ENCODE results near the gene MVP.
"Not testable (repeated sequence)": the region's sequence is repeated elsewhere in the genome, so short reads cannot be mapped to it uniquely, and the experiment has no call there.

Gene MVP

GRCh38 chr16:29883987-29884386 lies 63.7 kb downstream of the MVP start:
- H3K4me3 ChIP-seq (replicated peaks in 1 of 2; ENCODE audit: low read depth in 2 of 2, low read length in 2 of 2): no peak overlapping the region
- DNase-seq (ENCODE audit: low read depth in 2 of 2): no peak
- TF ChIP-seq, protein P1, sequence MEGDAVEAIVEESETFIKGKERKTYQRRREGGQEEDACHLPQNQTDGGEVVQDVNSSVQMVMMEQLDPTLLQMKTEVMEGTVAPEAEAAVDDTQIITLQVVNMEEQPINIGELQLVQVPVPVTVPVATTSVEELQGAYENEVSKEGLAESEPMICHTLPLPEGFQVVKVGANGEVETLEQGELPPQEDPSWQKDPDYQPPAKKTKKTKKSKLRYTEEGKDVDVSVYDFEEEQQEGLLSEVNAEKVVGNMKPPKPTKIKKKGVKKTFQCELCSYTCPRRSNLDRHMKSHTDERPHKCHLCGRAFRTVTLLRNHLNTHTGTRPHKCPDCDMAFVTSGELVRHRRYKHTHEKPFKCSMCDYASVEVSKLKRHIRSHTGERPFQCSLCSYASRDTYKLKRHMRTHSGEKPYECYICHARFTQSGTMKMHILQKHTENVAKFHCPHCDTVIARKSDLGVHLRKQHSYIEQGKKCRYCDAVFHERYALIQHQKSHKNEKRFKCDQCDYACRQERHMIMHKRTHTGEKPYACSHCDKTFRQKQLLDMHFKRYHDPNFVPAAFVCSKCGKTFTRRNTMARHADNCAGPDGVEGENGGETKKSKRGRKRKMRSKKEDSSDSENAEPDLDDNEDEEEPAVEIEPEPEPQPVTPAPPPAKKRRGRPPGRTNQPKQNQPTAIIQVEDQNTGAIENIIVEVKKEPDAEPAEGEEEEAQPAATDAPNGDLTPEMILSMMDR (IDR thresholded peaks at IDR 0.05; ENCODE audit: low read depth, low read length): no peak

DNA sequence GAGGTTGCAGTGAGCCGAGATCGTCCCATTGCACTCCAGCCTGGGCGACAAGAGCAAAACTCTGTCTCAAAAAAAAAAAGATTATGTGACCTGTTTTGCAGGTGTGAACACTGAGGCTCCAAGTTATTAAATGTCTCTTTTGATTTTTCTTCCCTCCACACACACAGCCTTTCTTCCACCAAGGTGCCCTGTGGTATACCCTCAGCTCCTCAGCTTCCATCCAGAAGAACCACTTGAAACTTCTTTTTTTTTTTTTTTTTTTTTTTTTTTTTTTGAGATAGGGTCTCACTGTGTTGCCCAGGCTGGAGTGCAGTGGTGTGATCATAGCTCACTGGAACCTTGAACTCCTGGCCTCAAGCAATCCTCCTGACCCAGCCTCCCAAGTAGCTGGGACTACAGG lies 69.1 kb downstream of the MVP start:
- not testable (repeated sequence) for DNase-seq (ENCODE audit: low read depth in 2 of 2); H3K4me3 ChIP-seq (replicated peaks in 1 of 2; ENCODE audit: low read depth in 2 of 2, low read length in 2 of 2)

DNA sequence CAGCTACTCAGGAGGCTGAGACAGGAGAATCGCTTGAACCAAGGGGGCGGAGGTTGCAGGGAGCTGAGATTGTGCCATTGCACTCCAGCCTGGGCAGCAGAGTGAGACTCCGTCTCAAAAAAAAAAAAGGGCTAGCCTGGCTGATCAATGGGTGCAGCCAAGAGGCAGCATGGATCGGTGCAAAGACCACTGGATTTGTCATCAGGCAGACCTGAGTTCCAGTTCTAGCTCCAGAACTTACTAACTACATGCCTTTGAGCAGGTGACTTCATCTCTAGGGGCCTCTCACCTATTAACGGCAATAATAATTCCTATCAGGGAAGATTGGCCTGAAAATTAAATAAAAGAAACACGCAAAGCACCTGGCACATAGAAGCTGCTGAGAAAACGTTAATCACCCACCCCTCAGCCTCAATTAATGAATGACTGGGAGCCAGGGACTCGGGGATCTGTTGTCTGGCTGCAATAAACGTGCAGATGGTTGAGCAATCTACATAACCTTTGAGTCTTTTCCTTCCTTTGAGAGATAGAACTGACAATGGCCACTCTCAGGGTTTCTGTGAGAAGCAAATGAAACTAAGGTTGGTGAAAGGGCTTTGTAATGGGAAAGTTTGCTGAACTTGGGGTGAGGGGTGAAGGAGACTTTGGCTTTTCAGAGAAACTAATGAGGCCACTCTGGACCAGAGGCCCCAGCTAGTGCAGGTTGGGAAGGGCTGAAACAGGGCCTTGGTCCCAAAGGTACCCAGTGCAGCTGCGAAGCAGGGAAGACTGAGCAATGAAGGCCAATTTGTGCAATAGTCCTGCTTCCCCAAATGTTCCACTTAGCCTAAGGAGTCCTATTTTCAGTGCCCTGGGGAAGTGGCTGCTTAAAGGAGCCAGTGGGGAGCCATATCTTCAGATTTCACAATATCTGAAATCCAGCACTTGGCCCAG lies 71.5 kb downstream of the MVP start:
- H3K4me3 ChIP-seq (replicated peaks in 1 of 2; ENCODE audit: low read depth in 2 of 2, low read length in 2 of 2): no peak overlapping the region
- DNase-seq (ENCODE audit: low read depth in 2 of 2): peak in 1 of 2 donors; percentile 26
- TF ChIP-seq, protein P1 (IDR thresholded peaks at IDR 0.05; ENCODE audit: low read depth, low read length): no peak

- no peak overlapping the region for H3K4me3 ChIP-seq (replicated peaks in 1 of 2; ENCODE audit: low read depth in 2 of 2, low read length in 2 of 2)
- TF ChIP-seq, protein P1 (IDR thresholded peaks at IDR 0.05; ENCODE audit: low read depth, low read length): no peak
- no peak for DNase-seq (ENCODE audit: low read depth in 2 of 2)
Observed at GRCh38 chr16:29892458-29892813, 72.2 kb downstream of the MVP start.

DNA sequence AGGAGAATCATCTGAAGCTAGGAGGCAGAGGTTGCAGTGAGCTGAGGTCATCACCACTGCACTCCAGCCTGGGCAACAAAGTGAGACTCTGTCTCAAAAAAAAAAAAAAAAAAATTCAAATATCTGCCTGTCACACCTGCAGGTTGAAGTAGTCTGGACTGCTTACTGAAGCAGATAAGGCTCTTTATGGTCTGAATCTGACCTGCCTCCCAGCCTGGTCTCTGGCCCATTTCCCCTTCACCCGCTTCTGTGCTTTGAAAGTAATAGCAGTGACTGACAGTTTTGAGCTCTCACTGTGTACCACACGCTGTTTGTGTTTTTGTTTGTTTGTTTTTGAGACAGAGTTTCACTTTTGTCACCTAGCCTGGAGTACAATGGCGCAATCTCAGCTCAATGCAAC lies 73.3 kb downstream of the MVP start:
- TF ChIP-seq, protein P1 (IDR thresholded peaks at IDR 0.05; ENCODE audit: low read depth, low read length): no peak
- DNase-seq (ENCODE audit: low read depth in 2 of 2): no peak
- H3K4me3 ChIP-seq (replicated peaks in 1 of 2; ENCODE audit: low read depth in 2 of 2, low read length in 2 of 2): no peak overlapping the region

DNA sequence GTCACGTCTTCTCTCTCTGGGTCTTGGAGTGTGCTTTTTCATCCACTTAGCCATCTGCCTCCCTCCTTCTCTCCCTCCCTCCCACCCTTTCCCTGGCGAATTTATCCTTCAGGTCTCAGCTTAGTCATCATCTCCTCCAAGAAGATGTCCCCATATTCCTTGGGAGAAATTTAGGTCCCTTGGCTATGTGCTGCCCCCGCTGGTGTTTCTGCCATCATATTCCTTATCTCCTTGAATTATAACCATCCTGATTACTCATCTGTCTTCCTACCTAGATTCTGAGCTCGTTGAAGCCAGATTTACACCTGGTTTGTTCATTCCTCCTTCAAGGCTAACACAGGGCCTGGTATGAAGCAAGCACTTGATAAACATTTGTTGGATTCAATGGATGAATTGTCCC lies 74.1 kb downstream of the MVP start:
- DNase-seq (ENCODE audit: low read depth in 2 of 2): no peak
- no peak overlapping the region for H3K4me3 ChIP-seq (replicated peaks in 1 of 2; ENCODE audit: low read depth in 2 of 2, low read length in 2 of 2)
- TF ChIP-seq, protein P1 (IDR thresholded peaks at IDR 0.05; ENCODE audit: low read depth, low read length): no peak

GRCh38 chr16:29896841-29897240 lies 76.6 kb downstream of the MVP start:
- no peak for DNase-seq (ENCODE audit: low read depth in 2 of 2)
- TF ChIP-seq, protein P1 (IDR thresholded peaks at IDR 0.05; ENCODE audit: low read depth, low read length): no peak
- no peak overlapping the region for H3K4me3 ChIP-seq (replicated peaks in 1 of 2; ENCODE audit: low read depth in 2 of 2, low read length in 2 of 2)
